IMR-90 (cell line): ENCODE data around the gene SOD2. TPM values are rescaled to one million over a fixed set of nuclear protein-coding genes. Genes with fewer than 3 reads are reported as not detected.

ENCODE experiments used
- ATAC-seq: fragments of 200-7000 bp; cut with Tn5 transposase; 2 replicates; pipeline ENCODE4 v1.9.1; 2020; ENCODE audit warnings: low read depth, mild to moderate bottlenecking, moderate library complexity
- BruUV-seq: library from RNA; stranded (reverse); fragments of 400-500 nt; replicated peaks from 2 replicates; lab custom pipeline; 2021; lab: Mats Ljungman, UMichigan
- CTCF ChIA-PET: fragments of 300-600 bp; formaldehyde crosslinking; extraction: SDS; loops from one replicate; lab custom pipeline; 2021; ENCODE audit warnings: antibody characterized with exemption; lab: Yijun Ruan, JAX
- POLR2A ChIA-PET: fragments of 300-600 bp; sonication (Branson Sonifier 250); formaldehyde crosslinking; loops from one replicate; lab custom pipeline; 2022; ENCODE audit warnings: antibody characterized with exemption; ENCODE audit not compliant: unreplicated experiment; lab: Charles Lee
- DNase-seq: peaks from one replicate; pipeline ENCODE4 v3.0.0; 2013
- H2AFZ ChIP-seq: replicated peaks from 2 replicates; pipeline ENCODE3; 2013; ENCODE audit warnings: low read length, mild to moderate bottlenecking; ENCODE audit not compliant: poor library complexity
- H2AK5ac ChIP-seq: 2 replicates; pipeline ENCODE4 v1.6.1; 2013; ENCODE audit warnings: low read depth, low read length, inconsistent platforms
- H2AK9ac ChIP-seq: replicated peaks from 2 replicates; pipeline ENCODE3; 2013; ENCODE audit warnings: mild to moderate bottlenecking, low read depth, low read length, moderate library complexity; ENCODE audit not compliant: poor library complexity
- H2BK120ac ChIP-seq: 2 replicates; pipeline ENCODE4 v1.6.1; 2013; ENCODE audit warnings: low read depth, low read length, inconsistent platforms
- H2BK15ac ChIP-seq: 3 replicates; pipeline ENCODE4 v1.6.1; 2013; ENCODE audit warnings: low read depth, low read length, inconsistent platforms
- H2BK20ac ChIP-seq: 2 replicates; pipeline ENCODE4 v1.6.1; 2013; ENCODE audit warnings: low read depth, mild to moderate bottlenecking, inconsistent platforms, low read length, moderate library complexity
- H2BK5ac ChIP-seq: 2 replicates; pipeline ENCODE4 v1.6.1; 2013; ENCODE audit warnings: mild to moderate bottlenecking, low read depth, low read length, inconsistent platforms; ENCODE audit not compliant: poor library complexity, severe bottlenecking
- H3K14ac ChIP-seq: replicated peaks from 2 replicates; pipeline ENCODE4 v1.6.1; 2013; ENCODE audit warnings: low read depth, low read length, inconsistent platforms
- H3K18ac ChIP-seq: 2 replicates; pipeline ENCODE4 v1.6.1; 2013; ENCODE audit warnings: low read depth, low read length, control low read depth
- H3K23ac ChIP-seq: 2 replicates; pipeline ENCODE4 v1.6.1; 2013; ENCODE audit warnings: low read depth, low read length, inconsistent platforms
- H3K27ac ChIP-seq: 2 replicates; pipeline ENCODE4 v1.5.1; 2013; ENCODE audit warnings: mild to moderate bottlenecking, control low read depth, low read length; ENCODE audit not compliant: insufficient read depth
- H3K27me3 ChIP-seq: 2 replicates; pipeline ENCODE4 v1.6.1; 2013; ENCODE audit warnings: low read length; ENCODE audit not compliant: control insufficient read depth, insufficient read depth
- H3K36me3 ChIP-seq: 2 replicates; pipeline ENCODE4 v1.6.1; 2013; ENCODE audit warnings: low read length, mixed read lengths; ENCODE audit not compliant: control insufficient read depth, insufficient read depth
- H3K4ac ChIP-seq: 2 replicates; pipeline ENCODE4 v1.6.1; 2013; ENCODE audit warnings: low read depth, low read length, inconsistent platforms
- H3K4me1 ChIP-seq: 2 replicates; pipeline ENCODE4 v1.6.1; 2013; ENCODE audit warnings: low read length, mixed read lengths; ENCODE audit not compliant: control insufficient read depth, insufficient read depth
- H3K4me2 ChIP-seq: 2 replicates; pipeline ENCODE4 v1.6.1; 2013; ENCODE audit warnings: low read depth, mild to moderate bottlenecking, control low read depth, low read length, moderate library complexity
- H3K4me3 ChIP-seq: 2 replicates; pipeline ENCODE4 v1.5.1; 2013; ENCODE audit warnings: low read depth, mild to moderate bottlenecking, control low read depth, low read length, moderate library complexity; ENCODE audit not compliant: insufficient read depth
- H3K56ac ChIP-seq: 2 replicates; pipeline ENCODE4 v1.6.1; 2013; ENCODE audit warnings: low read length, inconsistent platforms; ENCODE audit not compliant: insufficient read depth; ENCODE audit errors: extremely low read depth
- H3K79me1 ChIP-seq, 2 experiments: 2 replicates each; pipeline ENCODE4 v1.6.1; 2013; ENCODE audit warnings: low read length in 2 of 2, inconsistent platforms in 1 of 2, low read depth in 1 of 2
- H3K9ac ChIP-seq: 2 replicates; pipeline ENCODE4 v1.6.1; 2013; ENCODE audit warnings: low read depth, low read length, control low read depth
- H3K9me1 ChIP-seq: 2 replicates; pipeline ENCODE4 v1.6.1; 2013; ENCODE audit warnings: low read length, inconsistent platforms; ENCODE audit not compliant: insufficient read depth
- H3K9me3 ChIP-seq: 2 replicates; pipeline ENCODE4 v1.6.1; 2013; ENCODE audit warnings: low read length; ENCODE audit not compliant: control insufficient read depth, insufficient read depth
- H4K20me1 ChIP-seq: 2 replicates; pipeline ENCODE4 v1.6.1; 2013; ENCODE audit warnings: low read length, inconsistent platforms; ENCODE audit not compliant: insufficient read depth
- H4K5ac ChIP-seq: 2 replicates; pipeline ENCODE4 v1.6.1; 2013; ENCODE audit warnings: mild to moderate bottlenecking, low read depth, low read length, control low read depth
- H4K8ac ChIP-seq, 2 experiments: 2 replicates each; pipeline ENCODE4 v1.6.1; 2013; ENCODE audit warnings: low read depth in 2 of 2, low read length in 2 of 2, control low read depth in 1 of 2, inconsistent platforms in 1 of 2
- H4K91ac ChIP-seq: 2 replicates; pipeline ENCODE4 v1.6.1; 2013; ENCODE audit warnings: low read depth, low read length, inconsistent platforms; ENCODE audit not compliant: insufficient read depth
- BHLHE40 ChIP-seq: fragments of 150-350 bp; IDR thresholded peaks from 2 replicates; pipeline ENCODE4 v1.6.1; 2016; ENCODE audit warnings: mild to moderate bottlenecking, low read depth, low read length
- CEBPB ChIP-seq: IDR thresholded peaks from 2 replicates; pipeline ENCODE4 v1.6.1; 2012; ENCODE audit warnings: low read depth, low read length, improper control_type of control experiment
- CHD1 ChIP-seq: IDR thresholded peaks from 2 replicates; pipeline ENCODE4 v1.6.1; 2012; ENCODE audit warnings: low read depth, low read length, improper control_type of control experiment
- CTCF ChIP-seq: conservative IDR thresholded peaks from 2 replicates; pipeline ENCODE4 v1.5.1; 2012; ENCODE audit warnings: mild to moderate bottlenecking, low read depth, low read length, improper control_type of control experiment
- ELK1 ChIP-seq: fragments of 150-350 bp; IDR thresholded peaks from 2 replicates; pipeline ENCODE4 v1.6.1; 2016; ENCODE audit warnings: low read depth, mild to moderate bottlenecking, low read length, moderate library complexity, borderline replicate concordance
- FOS ChIP-seq: fragments of 150-350 bp; IDR thresholded peaks from 2 replicates; pipeline ENCODE4 v1.6.1; 2016; ENCODE audit warnings: low read depth, low read length
- MAFK ChIP-seq: IDR thresholded peaks from 2 replicates; pipeline ENCODE4 v1.6.1; 2012; ENCODE audit warnings: low read depth, low read length, improper control_type of control experiment
- MAZ ChIP-seq: IDR thresholded peaks from 2 replicates; pipeline ENCODE4 v1.6.1; 2012; ENCODE audit warnings: low read depth, mild to moderate bottlenecking, low read length, improper control_type of control experiment, moderate library complexity, borderline replicate concordance
- MXI1 ChIP-seq: IDR thresholded peaks from 2 replicates; pipeline ENCODE4 v1.6.1; 2012; ENCODE audit warnings: low read depth, mild to moderate bottlenecking, low read length, moderate library complexity, borderline replicate concordance
- NFE2L2 ChIP-seq: fragments of 150-350 bp; IDR thresholded peaks from 2 replicates; pipeline ENCODE4 v1.6.1; 2016; ENCODE audit warnings: low read depth, mild to moderate bottlenecking, low read length
- POLR2A ChIP-seq: IDR thresholded peaks from 2 replicates; pipeline ENCODE4 v1.6.1; 2012; ENCODE audit warnings: mild to moderate bottlenecking, low read depth, low read length
- RAD21 ChIP-seq: IDR thresholded peaks from 2 replicates; pipeline ENCODE4 v1.6.1; 2012; ENCODE audit warnings: low read length, improper control_type of control experiment
- RCOR1 ChIP-seq: IDR thresholded peaks from 2 replicates; pipeline ENCODE4 v1.6.1; 2012; ENCODE audit warnings: mild to moderate bottlenecking, low read length, improper control_type of control experiment; ENCODE audit not compliant: insufficient replicate concordance
- RFX5 ChIP-seq: IDR thresholded peaks from 2 replicates; pipeline ENCODE4 v1.8.0; 2012; ENCODE audit warnings: low read depth, mild to moderate bottlenecking, low read length, moderate library complexity
- SMC3 ChIP-seq: fragments of 150-350 bp; IDR thresholded peaks from 2 replicates; pipeline ENCODE4 v1.6.1; 2016; ENCODE audit warnings: low read depth, mild to moderate bottlenecking, antibody characterized with exemption, low read length, moderate library complexity
- USF2 ChIP-seq: fragments of 150-350 bp; IDR thresholded peaks from 2 replicates; pipeline ENCODE4 v1.6.1; 2017; ENCODE audit warnings: mild to moderate bottlenecking, antibody characterized with exemption, low read length, low read depth
- dilution Hi-C: fragments of 300-500 bp; cut with HindIII; formaldehyde crosslinking; loops from one replicate; pipeline ENCODE4 v1.14.3; 2018; ENCODE audit warnings: low sequenced_read_pairs; ENCODE audit not compliant: unreplicated experiment
- in situ Hi-C: fragments of 300-500 bp; cut with MboI; formaldehyde crosslinking; loops from 3 replicates; pipeline ENCODE4 v1.14.3; 2019; ENCODE audit warnings: low sequenced_read_pairs, inconsistent platforms, mixed read lengths
- intact Hi-C: fragments of 100-400 bp; cut with micrococcal nuclease; formaldehyde crosslinking; loops from 2 replicates; pipeline ENCODE4 v1.10.0; 2022
- polyA plus RNA-seq, 3 experiments: library from polyadenylated mRNA; depleted of rRNA; stranded (reverse); fragments of >200 nt; gene quantifications; 2 replicates each; pipeline ENCODE4 v1.2.3, GENCODE V29; 2012; ENCODE audit warnings: low replicate concordance in 1 of 3
- total RNA-seq: library from RNA; depleted of rRNA; stranded (reverse); fragments of >200 nt; gene quantifications from 2 replicates; pipeline ENCODE4 v1.2.3, GENCODE V29; 2012

SOD2 gene
- total and polyA plus RNA-seq, 2 of the 4 experiments (the other 2 are of a cell fraction) = 173 to 243 TPM

- CTCF ChIA-PET = no interaction called here
These were observed 29.6 kb upstream of the SOD2 start for GRCh38 chr6:159722655-159723054.

More at GRCh38 chr6:159722655-159723054, 29.6 kb upstream of the SOD2 start:
- no peak overlapping the region for H2BK20ac ChIP-seq
- H2BK5ac ChIP-seq = no peak overlapping the region
- H4K91ac ChIP-seq = no peak overlapping the region
- no peaks in the 10 kb centered on the region for H3K9me1 ChIP-seq
- intact Hi-C loops = no loop called here
- no peak overlapping the region for H2BK120ac ChIP-seq
- no peak overlapping the region for H2AK9ac ChIP-seq
- no peak overlapping the region for H3K4me3 ChIP-seq
- DNase-seq = no peak
- no peaks in the 10 kb centered on the region for H3K9me3 ChIP-seq
- in situ Hi-C loops = loop anchor here (25.0 kb wide), 1 partner anchor 1085 kb away; the partner anchor contains the start of gene DYNLT1
- H2AFZ ChIP-seq = no peak overlapping the region
- BruUV-seq = no TSS peak
- H3K18ac ChIP-seq = no peak overlapping the region
- no peak overlapping the region for H2AK5ac ChIP-seq
- no peak for TF ChIP-seq RCOR1
- TF ChIP-seq NFE2L2 = no peak
- no peak for TF ChIP-seq BHLHE40
- no peak for TF ChIP-seq SMC3
- no peak for TF ChIP-seq RAD21
- TF ChIP-seq MXI1 = no peak
- no peak for TF ChIP-seq ELK1
- TF ChIP-seq CHD1 = no peak
- TF ChIP-seq RFX5 = no peak
- no peak for TF ChIP-seq FOS
- no peak for TF ChIP-seq CTCF
- no peak for TF ChIP-seq POLR2A
- no peak for TF ChIP-seq USF2
- TF ChIP-seq CEBPB = no peak
- TF ChIP-seq MAZ = no peak
- no peak for TF ChIP-seq MAFK
- H4K20me1 ChIP-seq = peaks cover 2% of the 10 kb centered on the region; the same call in 1 of the 2 replicates
- no peak overlapping the region for H3K27ac ChIP-seq
- no peaks in the 10 kb centered on the region for H3K27me3 ChIP-seq
- H4K5ac ChIP-seq = no peak overlapping the region
- no peak for ATAC-seq
- H3K23ac ChIP-seq = no peak overlapping the region
- peaks cover 1% of the 10 kb centered on the region; the same call in 1 of the 2 replicates for H3K36me3 ChIP-seq
- no peak overlapping the region for H3K4me2 ChIP-seq
- no peak overlapping the region for H3K9ac ChIP-seq
- POLR2A ChIA-PET = no interaction called here
- peaks cover 5% of the 10 kb centered on the region; the same call in 1 of the 2 replicates for H3K4me1 ChIP-seq
- no peak overlapping the region for H3K4ac ChIP-seq
- H3K14ac ChIP-seq = no peak overlapping the region
- dilution Hi-C loops = no loop called here
- H3K79me1 ChIP-seq = peaks cover 29 to 67% of the 10 kb centered on the region in 2 experiments
- H4K8ac ChIP-seq = no peak overlapping the region
- no peak overlapping the region for H3K56ac ChIP-seq
- H2BK15ac ChIP-seq = no peak overlapping the region
